Transverse colon (tissue), 4 donors: ENCODE results near the gene PC.

Experiments
- CTCF ChIP-seq, 5 experiments: fragments of 200-600 bp in 3 of 5; fragments of 450-650 bp in 2 of 5; sonication (generic) in 3 of 5; IDR thresholded peaks; 1 replicate in 2 of 5; 2 replicates in 3 of 5; pipeline ENCODE4 v1.5.1; 2016 to 2017; ENCODE audit warnings: antibody characterized with exemption in 5 of 5, inconsistent platforms in 3 of 5, mild to moderate bottlenecking in 2 of 5, moderate library complexity in 1 of 5
- POLR2A ChIP-seq: fragments of 450-650 bp; IDR thresholded peaks from one replicate; pipeline ENCODE4 v1.6.1; 2016; ENCODE audit warnings: antibody characterized with exemption, mild to moderate bottlenecking, moderate library complexity
- POLR2AphosphoS5 ChIP-seq, 3 donors: sonication (generic); formaldehyde crosslinking; IDR thresholded peaks; one replicate each; pipeline ENCODE4 v1.6.1; 2016; ENCODE audit warnings: antibody characterized with exemption in 3 of 3

GRCh38 chr11:66918741-66919140 is 39.4 kb downstream of the PC start:
- TF ChIP-seq CTCF (IDR thresholded peaks at IDR 0.05) (no peak), POLR2AphosphoS5 (IDR thresholded peaks at IDR 0.05) (no peak), POLR2A (no peak)
